Thyroid gland (tissue), 4 donors: ENCODE results near the gene DPYSL5. TPM values are rescaled to one million over a fixed set of nuclear protein-coding genes. Genes with fewer than 3 reads are reported as not detected.

Experiments
- DNase-seq, 2 donors: peaks; one replicate each; pipeline ENCODE4 v3.0.0-alpha.2; 2019
- H3K27ac ChIP-seq, 3 donors: fragments of 200-600 bp; sonication (generic); 1 replicate in 2 of 3; 2 replicates in 1 of 3; pipeline ENCODE4 v1.5.1; 2016 to 2019; ENCODE audit warnings: mild to moderate bottlenecking in 1 of 3, moderate library complexity in 1 of 3
- H3K27me3 ChIP-seq: fragments of 200-600 bp; sonication (generic); one replicate; pipeline ENCODE4 v1.5.1; 2019
- H3K36me3 ChIP-seq, 2 donors: fragments of 200-600 bp; sonication (generic); one replicate each; pipeline ENCODE4 v1.5.1; 2016 to 2019
- H3K4me1 ChIP-seq, 2 donors: fragments of 200-600 bp; sonication (generic); one replicate each; pipeline ENCODE4 v1.5.1; 2017 to 2019
- H3K4me3 ChIP-seq, 3 donors: fragments of 200-600 bp; sonication (generic); replicated peaks in 1 of 3; 1 replicate in 2 of 3; 2 replicates in 1 of 3; pipeline ENCODE4 v1.5.1; 2016; ENCODE audit warnings: mild to moderate bottlenecking in 1 of 3
- H3K9me3 ChIP-seq: fragments of 200-600 bp; sonication (generic); one replicate; pipeline ENCODE4 v1.5.1; 2017
- CTCF ChIP-seq, 6 experiments: fragments of 200-600 bp in 3 of 6; fragments of 450-650 bp in 3 of 6; sonication (generic) in 3 of 6; IDR thresholded peaks; one replicate each; pipeline ENCODE4 v1.5.1; 2016 to 2019; ENCODE audit warnings: antibody characterized with exemption in 6 of 6, mild to moderate bottlenecking in 2 of 6, inconsistent platforms in 1 of 6, moderate library complexity in 1 of 6
- POLR2A ChIP-seq, 2 donors: fragments of 450-650 bp; IDR thresholded peaks; one replicate each; pipeline ENCODE4 v1.6.1; 2017; ENCODE audit warnings: antibody characterized with exemption in 2 of 2, mild to moderate bottlenecking in 2 of 2, moderate library complexity in 1 of 2
- WGBS, 2 donors: methylation state at CpG; one replicate each; pipeline ENCODE4 v1.1.5; 2017; 5-methylcytosine and 5-hydroxymethylcytosine counted together
- intact Hi-C: fragments of 100-400 bp; cut with DNase I; formaldehyde crosslinking; loops from one replicate; pipeline ENCODE4 v1.15.1; 2023
- total RNA-seq, 4 donors: library from RNA; depleted of rRNA; stranded (reverse); fragments of >200 nt; gene quantifications; one replicate each; pipeline ENCODE4 v1.2.3, GENCODE V29; 2016

DPYSL5 gene
- total RNA-seq, result not detected

GRCh38 chr2:26847655-26848335 lies at the start of gene DPYSL5:
Gene DPYSL5 (plus strand): TSS chr2:26848132. CDS start chr2:26898500, 50,368 bp downstream.
- TF ChIP-seq POLR2A (IDR thresholded peaks at IDR 0.05) (no peak), CTCF (IDR thresholded peaks at IDR 0.05) (no peak)
- Histone ChIP-seq H3K9me3 (no peaks in the 10 kb centered on the region), H3K27me3 (peaks cover 59% of the 10 kb centered on the region), H3K27ac (no peak within 1 kb of the TSS), H3K4me3 (peak within 1 kb of the TSS in 1 of 3 donors; percentile 10), H3K36me3 (no peaks in the 10 kb centered on the region), H3K4me1 (peaks cover 29 to 38% of the 10 kb centered on the region in 2 donors)
- 1% methylated on average over 44 of the region's 83 CpGs; no CpG with 5 or more reads in 1 of the 2 donors for WGBS, 2 donors
- no peak for DNase-seq
- intact Hi-C loops, result loop anchor here (5.0 kb wide), 1 partner anchor 95 kb away; no protein-coding TSS in a partner anchor

- H3K27ac ChIP-seq, result no peak overlapping the region
- WGBS, 2 donors, result 68 to 92% methylated on average over 4 of the region's 4 CpGs
- intact Hi-C loops, result no loop called here
- no peaks in the 10 kb centered on the region for H3K9me3 ChIP-seq
- no peak for TF ChIP-seq CTCF (IDR thresholded peaks at IDR 0.05)
- TF ChIP-seq POLR2A (IDR thresholded peaks at IDR 0.05), result no peak
- no peaks in the 10 kb centered on the region for H3K36me3 ChIP-seq
- DNase-seq, result no peak
- H3K4me3 ChIP-seq, result no peak overlapping the region
- H3K27me3 ChIP-seq, result no peaks in the 10 kb centered on the region
- H3K4me1 ChIP-seq, result no peaks in the 10 kb centered on the region
Measured at GRCh38 chr2:26801328-26801727, 46.6 kb upstream of the DPYSL5 start.

- no peak for DNase-seq
- no peaks in the 10 kb centered on the region for H3K4me1 ChIP-seq
- TF ChIP-seq POLR2A (IDR thresholded peaks at IDR 0.05) (no peak), CTCF (IDR thresholded peaks at IDR 0.05) (no peak)
- no peak overlapping the region for H3K27ac ChIP-seq
- intact Hi-C loops, result no loop called here
- no peak overlapping the region for H3K4me3 ChIP-seq
- no peaks in the 10 kb centered on the region for H3K27me3 ChIP-seq
- no peaks in the 10 kb centered on the region for H3K36me3 ChIP-seq
- H3K9me3 ChIP-seq, result no peaks in the 10 kb centered on the region
- WGBS, 2 donors, result 96 to 97% methylated on average over 7 of the region's 7 CpGs
Measured at GRCh38 chr2:26801796-26802195, 46.1 kb upstream of the DPYSL5 start.

GRCh38 chr2:26805241-26805676 lies 42.7 kb upstream of the DPYSL5 start:
- Histone ChIP-seq H3K9me3 (no peaks in the 10 kb centered on the region), H3K36me3 (no peaks in the 10 kb centered on the region), H3K27me3 (no peaks in the 10 kb centered on the region), H3K27ac (no peak overlapping the region), H3K4me3 (no peak overlapping the region), H3K4me1 (no peaks in the 10 kb centered on the region)
- intact Hi-C loops, result no loop called here
- TF ChIP-seq POLR2A (IDR thresholded peaks at IDR 0.05) (no peak), CTCF (IDR thresholded peaks at IDR 0.05) (no peak)
- 74 to 92% methylated on average over 5 of the region's 5 CpGs for WGBS, 2 donors
- no peak for DNase-seq

- Histone ChIP-seq H3K4me3 (no peak overlapping the region), H3K27me3 (no peaks in the 10 kb centered on the region), H3K27ac (no peak overlapping the region), H3K36me3 (no peaks in the 10 kb centered on the region), H3K4me1 (no peaks in the 10 kb centered on the region), H3K9me3 (no peaks in the 10 kb centered on the region)
- DNase-seq, result no peak
- TF ChIP-seq CTCF (IDR thresholded peaks at IDR 0.05) (no peak), POLR2A (IDR thresholded peaks at IDR 0.05) (no peak)
- WGBS, 2 donors, result 71 to 73% methylated on average over 2 of the region's 2 CpGs
- intact Hi-C loops, result no loop called here
Measured at GRCh38 chr2:26807788-26808460, 40.0 kb upstream of the DPYSL5 start.
